GM15510 (cell line): ENCODE results near the gene CIART.

Experiments used
- POLR2A ChIP-seq: IDR thresholded peaks from 3 replicates; pipeline ENCODE4 v1.6.1; 2011; ENCODE audit warnings: borderline replicate concordance; ENCODE audit not compliant: insufficient read length; ENCODE audit errors: extremely low read depth

The CIART gene, protein sequence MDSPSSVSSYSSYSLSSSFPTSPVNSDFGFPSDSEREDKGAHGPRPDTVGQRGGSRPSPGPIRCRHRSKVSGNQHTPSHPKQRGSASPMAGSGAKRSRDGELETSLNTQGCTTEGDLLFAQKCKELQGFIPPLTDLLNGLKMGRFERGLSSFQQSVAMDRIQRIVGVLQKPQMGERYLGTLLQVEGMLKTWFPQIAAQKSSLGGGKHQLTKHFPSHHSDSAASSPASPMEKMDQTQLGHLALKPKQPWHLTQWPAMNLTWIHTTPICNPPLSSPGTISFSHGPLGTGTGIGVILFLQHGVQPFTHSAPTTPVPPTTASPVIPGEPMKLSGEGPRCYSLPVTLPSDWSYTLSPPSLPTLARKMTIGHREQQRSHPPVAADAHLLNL

DNA sequence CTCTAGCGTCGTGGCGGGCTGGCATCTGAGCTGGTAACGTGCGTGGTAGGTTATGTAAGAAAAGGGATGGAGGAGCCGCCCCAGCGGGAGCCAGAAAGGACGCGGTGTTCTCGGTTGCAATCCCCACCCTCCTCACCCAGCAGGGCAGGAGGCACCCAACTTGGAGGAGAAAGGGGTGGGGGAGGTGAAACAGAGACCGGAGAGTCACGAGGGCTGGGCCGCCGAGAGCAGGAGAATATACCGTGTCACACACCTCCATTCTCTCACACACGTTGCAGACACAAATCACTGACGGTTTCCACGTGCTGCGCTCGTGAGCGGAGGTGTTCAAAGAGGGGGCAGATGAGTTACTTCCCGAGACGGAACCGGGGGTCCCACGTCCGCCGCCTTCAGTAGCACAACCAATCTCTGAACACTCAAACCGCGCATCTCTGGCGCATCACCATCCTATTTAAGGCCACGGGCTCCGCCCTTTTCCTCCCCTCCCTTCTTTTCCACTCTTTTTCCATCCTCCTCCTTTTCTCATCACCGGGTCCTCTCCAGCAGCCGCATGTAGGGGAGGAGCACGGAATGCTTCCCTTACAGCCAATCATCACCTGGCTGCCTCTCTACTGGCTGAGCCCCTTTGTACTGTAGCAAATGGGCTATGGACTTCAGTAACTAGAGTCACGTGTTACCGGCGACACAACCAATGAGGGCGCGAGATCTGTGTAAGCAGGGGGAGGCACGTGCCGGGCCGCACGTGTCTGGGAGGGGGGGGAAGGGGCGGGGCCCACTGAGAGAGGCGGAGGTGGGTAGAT, at the start of gene CIART:
TSS of gene CIART (plus strand) at position 797 of the 800 bp plus-strand sequence. CDS start 714 bp downstream, outside the sequence.
- TF ChIP-seq POLR2A, result no peak

DNA sequence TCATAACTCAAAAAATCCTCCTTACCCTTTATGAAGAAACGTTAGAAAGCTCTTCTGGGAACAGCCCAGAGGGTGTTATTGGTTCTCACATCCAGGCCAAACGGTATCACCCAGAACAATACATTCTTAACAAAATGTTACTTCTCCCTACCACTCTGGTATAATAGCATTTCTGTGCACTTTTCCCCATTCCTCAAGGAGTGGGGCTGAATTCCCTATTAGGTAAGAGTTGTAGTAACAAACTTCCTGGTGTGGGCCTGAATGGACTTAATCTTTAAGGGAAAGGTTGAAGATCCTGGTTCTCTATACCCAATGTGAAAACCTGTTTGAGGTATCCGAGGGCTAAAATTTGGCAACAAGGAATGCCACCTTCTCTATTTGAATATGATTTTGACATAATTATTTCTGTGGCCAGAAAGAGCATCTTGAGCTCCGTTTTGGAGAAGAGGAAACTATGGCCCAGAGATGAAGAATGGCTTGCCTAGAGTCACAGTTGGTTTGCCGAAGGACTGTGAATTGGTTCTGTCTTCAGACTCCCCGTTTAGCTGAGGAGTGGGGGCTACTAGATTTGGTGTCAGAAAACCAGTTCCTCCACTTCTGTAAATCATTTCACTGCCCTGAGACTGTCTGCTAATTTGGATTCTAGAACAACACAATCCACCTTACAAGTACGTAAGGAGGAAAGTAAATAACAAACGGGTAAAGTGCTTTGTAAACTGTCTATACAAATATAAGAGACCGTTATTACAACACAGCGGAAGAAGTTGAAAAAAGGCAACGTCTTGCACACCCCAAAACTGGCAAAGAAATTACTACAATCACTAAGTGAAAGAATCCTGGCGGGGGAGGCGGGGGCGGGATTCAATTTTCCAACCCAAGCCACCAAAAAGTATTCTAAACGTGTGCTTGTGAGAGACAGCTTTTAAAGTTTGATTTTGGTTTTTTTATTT, 48.7 kb upstream of the CIART start:
- no peak for TF ChIP-seq POLR2A

DNA sequence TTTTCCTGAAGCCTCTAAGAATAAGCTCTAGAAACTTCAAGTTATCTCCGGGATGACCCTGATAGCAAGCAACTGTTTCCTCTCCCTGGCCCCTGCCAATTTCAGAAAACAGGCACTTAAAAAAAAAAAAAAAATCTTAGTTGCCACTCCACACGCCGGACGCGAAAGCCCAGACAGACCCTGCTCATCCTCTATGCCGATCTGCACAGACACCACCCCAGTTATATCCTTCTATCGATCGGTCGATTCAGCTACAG, 48.1 kb upstream of the CIART start:
- no peak for TF ChIP-seq POLR2A

DNA sequence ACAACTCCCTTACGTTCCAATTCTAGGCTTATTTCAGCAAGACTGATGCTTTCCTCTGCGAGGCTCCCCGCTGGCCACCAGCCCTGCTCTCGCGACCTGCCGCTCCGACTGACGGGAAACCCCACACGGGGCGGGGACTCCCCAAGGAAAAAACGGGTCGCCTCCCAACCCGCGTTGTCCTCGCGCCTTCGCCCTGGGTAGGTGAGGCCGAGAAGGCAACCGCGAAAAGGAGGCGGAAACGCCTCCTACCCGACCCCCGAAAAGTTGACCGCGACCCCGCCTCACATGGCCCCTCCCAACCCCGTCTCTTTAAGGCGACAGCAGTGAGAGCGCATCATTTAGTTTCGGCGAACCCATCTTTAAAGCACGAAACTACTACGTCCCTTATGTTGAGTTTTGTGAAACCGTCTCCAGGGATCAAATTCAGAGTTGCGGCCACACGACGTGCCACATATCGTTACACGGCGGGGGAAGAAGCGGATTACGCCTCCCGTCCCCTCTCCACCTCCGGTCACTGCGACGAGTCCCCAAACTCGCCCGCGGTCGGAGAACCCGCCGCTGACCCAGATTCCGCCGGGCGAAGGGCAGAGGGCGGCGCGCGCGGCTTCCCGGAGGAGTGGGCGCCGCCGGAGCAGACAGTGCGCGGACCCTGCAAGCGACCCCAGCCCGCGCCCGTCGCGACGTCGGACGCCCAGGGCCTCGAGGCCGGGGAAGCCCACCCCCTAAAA, 47.6 kb upstream of the CIART start:
- peak; percentile 83 for TF ChIP-seq POLR2A

DNA sequence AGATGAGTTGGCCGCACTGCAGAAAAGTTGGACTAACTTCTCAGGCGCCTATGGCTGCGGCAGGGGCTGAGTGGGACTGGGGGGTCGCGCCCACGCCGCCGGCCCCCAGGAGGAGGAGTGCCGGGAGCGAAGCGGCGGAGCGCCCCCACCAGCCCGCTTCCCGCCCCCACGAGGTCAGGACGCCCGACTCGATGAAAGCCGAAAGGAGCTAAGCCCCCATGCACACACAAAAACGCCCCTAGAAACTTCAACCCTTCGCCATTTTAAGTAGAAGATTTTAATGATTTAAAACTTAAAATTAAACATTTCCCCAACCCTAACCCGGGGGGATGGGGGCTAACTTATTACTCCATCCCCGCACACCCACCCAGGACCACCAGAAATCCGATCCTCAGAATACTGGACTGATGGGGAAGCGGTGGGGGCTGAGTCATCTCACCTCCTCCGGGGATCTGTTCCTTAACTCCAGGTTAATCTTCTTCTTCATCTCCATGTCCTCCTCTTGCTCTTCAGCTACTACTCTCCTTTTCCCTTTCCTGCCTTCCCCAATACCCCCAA, 47.0 kb upstream of the CIART start:
- TF ChIP-seq POLR2A, result no peak

DNA sequence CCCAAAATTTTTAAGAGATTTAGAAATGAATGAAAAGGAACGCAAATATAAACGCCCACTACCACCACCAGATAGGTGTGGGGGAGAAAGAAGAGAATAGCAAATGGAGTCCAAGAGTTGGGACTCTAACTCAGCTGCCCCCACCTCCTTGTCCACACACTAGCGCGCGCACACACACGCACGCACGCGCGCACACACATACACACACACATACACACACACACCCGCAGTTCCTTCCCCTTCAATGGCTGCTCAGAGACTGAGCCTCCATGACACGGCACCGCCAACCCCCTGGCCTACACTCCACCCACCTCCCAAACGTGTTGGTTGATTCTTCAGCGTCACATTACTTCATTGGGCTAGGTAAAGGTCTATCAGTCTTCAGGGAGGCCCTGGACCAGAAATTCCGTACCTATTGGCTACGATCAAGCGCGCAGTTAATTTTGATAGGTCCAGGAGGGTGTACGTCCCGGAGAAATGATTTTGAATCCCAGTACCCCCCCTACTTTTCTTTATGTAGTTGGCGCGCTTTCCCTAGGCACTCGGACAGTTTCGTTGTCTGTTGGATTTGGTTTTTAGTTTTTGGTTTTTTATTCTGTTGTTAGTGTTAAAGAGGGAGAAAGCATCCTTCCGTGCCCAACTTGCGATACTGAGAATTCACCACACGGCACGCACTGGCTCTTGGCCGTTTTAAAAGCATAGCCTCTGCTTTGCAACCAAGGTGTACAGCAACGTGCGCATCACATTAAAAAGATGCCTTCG, 46.3 kb upstream of the CIART start, which contains the start of gene ANP32E:
TSS of gene ANP32E (minus strand) at position 261 of the 762 bp plus-strand sequence. CDS start 326 bp downstream, outside the sequence.
- TF ChIP-seq POLR2A, result peak; percentile 95

DNA sequence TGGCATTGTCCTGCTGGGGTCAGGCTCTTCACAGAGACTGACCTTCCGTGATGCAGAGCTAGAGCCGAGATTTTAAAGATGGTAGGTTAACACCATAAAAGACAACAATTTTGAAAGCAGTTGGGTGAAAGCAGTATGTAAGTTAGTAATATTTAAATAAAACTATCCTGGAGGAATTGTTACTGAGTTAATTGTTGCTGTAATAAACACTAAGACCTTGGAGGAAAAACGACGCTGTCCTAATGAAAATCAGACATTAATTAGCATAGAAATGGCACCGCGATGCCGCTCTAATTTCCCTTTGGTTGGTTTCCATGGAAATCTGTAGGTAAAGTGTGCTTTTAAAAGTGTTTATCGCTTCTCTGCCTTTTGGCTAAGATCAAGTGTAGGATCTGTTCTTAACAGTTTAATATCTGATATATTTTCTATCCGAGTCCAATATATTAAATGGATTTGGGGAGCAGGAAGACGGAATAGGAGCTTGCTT, 45.7 kb upstream of the CIART start:
- no peak for TF ChIP-seq POLR2A

DNA sequence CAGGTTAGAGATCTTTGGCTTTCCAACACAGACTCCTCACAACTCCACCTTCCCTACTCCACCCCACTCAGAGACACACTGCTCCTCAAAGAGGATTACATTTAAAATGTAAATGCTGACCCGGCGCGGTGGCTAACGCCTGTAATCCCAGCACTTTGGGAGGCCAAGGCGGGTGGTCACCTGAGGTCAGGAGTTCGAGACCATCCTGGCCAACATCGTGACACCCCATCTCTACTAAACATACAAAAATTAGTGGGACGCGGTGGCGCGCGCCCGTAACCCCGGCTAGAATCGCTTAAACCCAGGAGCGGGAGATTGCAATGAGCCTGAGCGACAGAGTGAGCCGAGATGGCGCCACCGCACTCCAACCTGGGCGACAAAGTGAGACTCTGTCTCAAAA, 44.6 kb upstream of the CIART start:
- TF ChIP-seq POLR2A, result no peak

DNA sequence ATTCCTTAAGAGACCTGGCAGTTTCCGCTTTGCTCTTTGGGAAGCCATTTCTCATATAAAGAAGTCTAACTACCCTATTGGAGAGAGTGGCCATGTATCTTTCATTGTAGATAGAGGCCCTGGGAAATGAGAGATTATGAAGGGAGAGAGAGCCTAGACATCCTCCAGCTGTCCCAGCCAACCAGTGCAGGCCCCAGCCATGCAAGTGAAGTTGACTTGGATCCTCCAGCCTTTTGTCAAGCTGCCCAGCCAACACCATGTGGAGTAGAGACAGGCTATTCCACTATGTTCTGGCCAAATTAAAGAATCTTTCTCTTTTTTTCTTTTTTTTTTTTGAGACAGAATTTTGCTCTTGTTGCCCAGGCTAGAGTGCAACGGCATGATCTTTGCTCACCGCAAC, 39.4 kb upstream of the CIART start:
- no peak for TF ChIP-seq POLR2A

DNA sequence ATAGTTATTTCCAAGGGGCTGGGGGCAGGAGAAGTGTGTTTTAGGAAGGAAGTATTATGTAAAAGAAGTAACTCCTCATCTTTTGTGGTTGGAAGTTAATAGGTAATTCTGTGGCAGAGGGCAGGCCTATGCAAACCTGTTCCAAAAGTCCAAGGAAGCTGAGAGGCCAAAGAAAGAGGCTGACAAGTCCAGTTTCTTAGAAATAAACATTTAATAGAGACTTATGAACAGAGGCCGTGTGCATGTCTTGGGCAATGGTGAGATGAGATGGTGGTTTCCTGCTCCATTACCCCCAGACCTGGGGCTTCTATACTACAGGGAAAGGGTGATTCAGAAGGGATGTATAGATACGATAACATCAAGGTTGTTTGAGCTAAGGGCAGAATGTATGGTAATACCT, 32.4 kb upstream of the CIART start:
- TF ChIP-seq POLR2A, result no peak

DNA sequence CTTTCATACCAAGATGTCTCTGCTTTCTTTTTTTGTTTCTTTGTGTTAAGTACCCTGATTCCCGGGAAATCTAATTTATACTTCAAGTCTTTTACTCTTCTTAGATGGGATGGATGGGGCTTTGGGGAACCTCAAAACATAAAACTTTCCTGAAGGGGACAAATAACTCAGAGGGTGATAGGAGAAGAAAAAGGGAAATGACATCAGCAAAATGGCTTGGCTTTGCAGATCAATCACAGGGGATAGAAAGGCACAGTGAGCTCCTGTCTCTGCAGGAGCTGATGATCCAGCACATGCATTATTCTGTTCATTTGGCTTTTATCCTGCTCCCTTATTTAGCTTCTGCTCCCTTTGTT, 26.2 kb upstream of the CIART start:
- no peak for TF ChIP-seq POLR2A

DNA sequence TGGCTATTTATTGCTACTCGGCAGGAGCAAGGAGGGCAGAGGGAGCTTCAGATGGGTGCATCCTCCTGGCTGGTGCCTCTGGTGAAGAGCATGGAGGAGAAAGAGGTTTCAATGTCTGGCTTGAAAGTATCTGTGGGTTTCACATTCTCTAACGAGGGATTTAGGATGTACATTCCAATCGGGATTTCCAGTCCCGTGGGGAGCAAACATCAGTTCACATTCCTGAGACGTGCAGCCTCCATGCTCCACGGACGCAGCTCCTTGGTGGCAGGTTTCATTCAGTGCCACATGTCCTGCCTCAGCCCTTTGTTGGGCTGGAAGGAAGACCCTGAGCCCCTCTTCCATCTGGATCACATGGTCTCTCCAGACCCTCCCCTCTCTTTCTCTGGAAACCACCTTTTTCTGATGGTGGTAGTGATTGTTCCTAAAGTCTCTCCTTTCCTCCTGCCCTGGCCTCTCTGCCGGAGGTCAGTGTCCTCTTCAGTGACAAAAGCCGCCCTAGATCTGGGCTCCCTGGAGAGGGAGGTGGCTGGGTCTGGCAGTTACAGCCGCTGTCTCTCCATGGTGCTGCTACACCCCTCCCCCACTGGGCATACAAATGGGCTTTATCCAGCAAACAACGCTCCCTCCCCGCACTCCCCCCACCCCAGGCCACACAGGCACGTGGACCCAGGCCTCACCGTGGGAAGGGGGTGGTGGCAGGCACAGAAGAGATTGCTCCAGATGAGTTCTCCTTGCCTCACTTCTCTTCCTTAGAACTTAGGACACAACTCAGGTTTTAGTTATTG, 25.6 kb upstream of the CIART start:
- TF ChIP-seq POLR2A, result no peak

DNA sequence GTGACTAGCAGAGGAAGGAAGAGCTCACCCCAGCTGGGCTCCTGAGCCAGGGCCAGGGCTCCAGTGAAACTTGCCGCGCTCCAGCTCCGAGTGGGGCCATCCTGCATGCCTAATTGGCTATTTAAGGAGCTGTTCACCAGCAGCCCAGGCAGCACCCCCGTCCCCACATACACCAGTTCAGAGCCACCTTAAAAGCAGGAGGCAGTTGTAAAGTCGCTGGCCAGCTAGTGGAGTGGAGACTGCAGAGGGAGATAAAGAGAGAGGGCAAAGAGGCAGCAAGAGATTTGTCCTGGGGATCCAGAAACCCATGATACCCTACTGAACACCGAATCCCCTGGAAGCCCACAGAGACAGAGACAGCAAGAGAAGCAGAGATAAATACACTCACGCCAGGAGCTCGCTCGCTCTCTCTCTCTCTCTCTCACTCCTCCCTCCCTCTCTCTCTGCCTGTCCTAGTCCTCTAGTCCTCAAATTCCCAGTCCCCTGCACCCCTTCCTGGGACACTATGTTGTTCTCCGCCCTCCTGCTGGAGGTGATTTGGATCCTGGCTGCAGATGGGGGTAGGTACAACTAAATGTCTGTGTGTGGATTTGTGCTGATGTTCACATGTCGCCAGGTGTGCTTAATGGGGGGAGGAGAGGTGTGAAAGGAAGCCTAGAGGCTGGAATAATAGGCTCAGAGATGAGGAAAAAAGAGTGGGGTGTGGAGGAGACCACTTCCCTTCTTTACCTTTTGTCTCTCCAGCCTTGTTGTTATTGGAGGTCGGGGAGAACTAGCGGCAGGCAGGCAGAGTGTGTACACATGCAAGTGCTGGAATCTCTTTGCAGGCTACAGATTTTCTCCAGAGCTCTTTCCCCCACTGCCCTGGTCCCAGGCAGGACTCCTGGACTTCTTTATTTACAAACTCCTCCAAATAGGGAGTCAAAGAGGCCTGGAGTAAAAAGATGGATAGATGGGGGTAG, 24.4 kb upstream of the CIART start, which contains the start of gene CA14:
TSS of gene CA14 (plus strand) at position 151 of the 962 bp plus-strand sequence. CDS start at position 506, 355 bp downstream.
- no peak for TF ChIP-seq POLR2A
